DOHH2 (cell line): ENCODE data around the gene LRSAM1.

Source experiments
- H3F3A ChIP-seq: fragments of 200-600 bp; sonication (generic), shearing (Covaris generic); 2 replicates; pipeline ENCODE4 v1.6.0; 2016; ENCODE audit warnings: antibody characterized with exemption, mild to moderate bottlenecking; ENCODE audit not compliant: control insufficient read depth, insufficient read depth
- H3K27ac ChIP-seq: fragments of 200-600 bp; sonication (generic); 2 replicates; pipeline ENCODE4 v1.5.1; 2014; ENCODE audit warnings: low read depth, mild to moderate bottlenecking, low read length, moderate library complexity
- H3K27me3 ChIP-seq: fragments of 200-600 bp; sonication (generic); 2 replicates; pipeline ENCODE4 v1.6.1; 2014; ENCODE audit warnings: mild to moderate bottlenecking, low read length, mixed read lengths; ENCODE audit not compliant: control insufficient read depth
- H3K36me3 ChIP-seq: fragments of 200-600 bp; sonication (generic); 2 replicates; pipeline ENCODE4 v1.6.1; 2014; ENCODE audit warnings: mild to moderate bottlenecking, low read length, moderate library complexity, mixed read lengths; ENCODE audit not compliant: control insufficient read depth
- H3K4me1 ChIP-seq: fragments of 200-600 bp; sonication (generic); 2 replicates; pipeline ENCODE4 v1.6.1; 2014; ENCODE audit warnings: mild to moderate bottlenecking, low read length, mixed read lengths; ENCODE audit not compliant: control insufficient read depth
- H3K4me2 ChIP-seq: fragments of 200-600 bp; sonication (generic); 2 replicates; pipeline ENCODE4 v1.6.0; 2014; ENCODE audit warnings: mild to moderate bottlenecking, low read length, moderate library complexity
- H3K4me3 ChIP-seq: fragments of 200-600 bp; sonication (generic); 2 replicates; pipeline ENCODE4 v1.5.1; 2014; ENCODE audit warnings: mild to moderate bottlenecking, low read length, mixed read lengths
- H3K79me2 ChIP-seq: fragments of 200-600 bp; sonication (generic); 2 replicates; pipeline ENCODE4 v1.6.1; 2014; ENCODE audit warnings: mild to moderate bottlenecking, low read length, mixed read lengths; ENCODE audit not compliant: control insufficient read depth
- H3K9me2 ChIP-seq: fragments of 200-600 bp; sonication (generic); replicated peaks from 2 replicates; pipeline ENCODE4 v1.6.1; 2014; ENCODE audit warnings: mild to moderate bottlenecking, low read length, mixed read lengths; ENCODE audit not compliant: control insufficient read depth
- H3K9me3 ChIP-seq: fragments of 200-600 bp; sonication (generic); 2 replicates; pipeline ENCODE4 v1.6.1; 2014; ENCODE audit warnings: antibody characterized with exemption, low read length, mixed read lengths; ENCODE audit not compliant: control insufficient read depth, insufficient read depth
- H4K20me1 ChIP-seq: fragments of 200-600 bp; sonication (generic); 2 replicates; pipeline ENCODE4 v1.6.0; 2014; ENCODE audit warnings: low read depth, mild to moderate bottlenecking, antibody characterized with exemption, low read length, moderate library complexity; ENCODE audit not compliant: control insufficient read depth, insufficient read depth
- EZH2phosphoT487 ChIP-seq: fragments of 200-600 bp; sonication (generic); IDR thresholded peaks from 2 replicates; pipeline ENCODE4 v1.6.1; 2017; ENCODE audit warnings: borderline replicate concordance, mild to moderate bottlenecking, antibody characterized with exemption, low read length, moderate library complexity, mixed read lengths
- TF ChIP-seq, protein P1 (sequence below): fragments of 200-600 bp; sonication (generic); IDR thresholded peaks from one replicate; pipeline ENCODE4 v1.5.1; 2014; ENCODE audit warnings: antibody characterized with exemption, mild to moderate bottlenecking, low read depth, low read length; ENCODE audit not compliant: poor library complexity, severe bottlenecking

LRSAM1 gene

GRCh38 chr9:127506117-127506813 lies 55.0 kb downstream of the LRSAM1 start:
- no peaks in the 10 kb centered on the region for H3K4me1 ChIP-seq
- no peak overlapping the region for H3K4me2 ChIP-seq
- no peaks in the 10 kb centered on the region for H3K36me3 ChIP-seq
- H3K4me3 ChIP-seq: no peak overlapping the region
- no peaks in the 10 kb centered on the region for H4K20me1 ChIP-seq
- no peaks in the 10 kb centered on the region for H3K79me2 ChIP-seq
- no peaks in the 10 kb centered on the region for H3K9me2 ChIP-seq
- H3F3A ChIP-seq: no peaks in the 10 kb centered on the region
- H3K27me3 ChIP-seq: no peaks in the 10 kb centered on the region
- TF ChIP-seq EZH2phosphoT487: no peak
- TF ChIP-seq, protein P1, sequence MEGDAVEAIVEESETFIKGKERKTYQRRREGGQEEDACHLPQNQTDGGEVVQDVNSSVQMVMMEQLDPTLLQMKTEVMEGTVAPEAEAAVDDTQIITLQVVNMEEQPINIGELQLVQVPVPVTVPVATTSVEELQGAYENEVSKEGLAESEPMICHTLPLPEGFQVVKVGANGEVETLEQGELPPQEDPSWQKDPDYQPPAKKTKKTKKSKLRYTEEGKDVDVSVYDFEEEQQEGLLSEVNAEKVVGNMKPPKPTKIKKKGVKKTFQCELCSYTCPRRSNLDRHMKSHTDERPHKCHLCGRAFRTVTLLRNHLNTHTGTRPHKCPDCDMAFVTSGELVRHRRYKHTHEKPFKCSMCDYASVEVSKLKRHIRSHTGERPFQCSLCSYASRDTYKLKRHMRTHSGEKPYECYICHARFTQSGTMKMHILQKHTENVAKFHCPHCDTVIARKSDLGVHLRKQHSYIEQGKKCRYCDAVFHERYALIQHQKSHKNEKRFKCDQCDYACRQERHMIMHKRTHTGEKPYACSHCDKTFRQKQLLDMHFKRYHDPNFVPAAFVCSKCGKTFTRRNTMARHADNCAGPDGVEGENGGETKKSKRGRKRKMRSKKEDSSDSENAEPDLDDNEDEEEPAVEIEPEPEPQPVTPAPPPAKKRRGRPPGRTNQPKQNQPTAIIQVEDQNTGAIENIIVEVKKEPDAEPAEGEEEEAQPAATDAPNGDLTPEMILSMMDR: no peak
- H3K9me3 ChIP-seq: no peaks in the 10 kb centered on the region
- no peak overlapping the region for H3K27ac ChIP-seq

- Histone ChIP-seq H3K27me3 (no peaks in the 10 kb centered on the region), H3K4me2 (no peak overlapping the region), H3K36me3 (no peaks in the 10 kb centered on the region), H3K4me3 (no peak overlapping the region), H3K27ac (no peak overlapping the region), H3K9me2 (no peaks in the 10 kb centered on the region), H3K79me2 (no peaks in the 10 kb centered on the region), H3K4me1 (no peaks in the 10 kb centered on the region), H3K9me3 (no peaks in the 10 kb centered on the region), H4K20me1 (no peaks in the 10 kb centered on the region), H3F3A (no peaks in the 10 kb centered on the region)
- TF ChIP-seq, protein P1: no peak
- no peak for TF ChIP-seq EZH2phosphoT487
Measured at GRCh38 chr9:127506814-127507750, 55.8 kb downstream of the LRSAM1 start.

DNA sequence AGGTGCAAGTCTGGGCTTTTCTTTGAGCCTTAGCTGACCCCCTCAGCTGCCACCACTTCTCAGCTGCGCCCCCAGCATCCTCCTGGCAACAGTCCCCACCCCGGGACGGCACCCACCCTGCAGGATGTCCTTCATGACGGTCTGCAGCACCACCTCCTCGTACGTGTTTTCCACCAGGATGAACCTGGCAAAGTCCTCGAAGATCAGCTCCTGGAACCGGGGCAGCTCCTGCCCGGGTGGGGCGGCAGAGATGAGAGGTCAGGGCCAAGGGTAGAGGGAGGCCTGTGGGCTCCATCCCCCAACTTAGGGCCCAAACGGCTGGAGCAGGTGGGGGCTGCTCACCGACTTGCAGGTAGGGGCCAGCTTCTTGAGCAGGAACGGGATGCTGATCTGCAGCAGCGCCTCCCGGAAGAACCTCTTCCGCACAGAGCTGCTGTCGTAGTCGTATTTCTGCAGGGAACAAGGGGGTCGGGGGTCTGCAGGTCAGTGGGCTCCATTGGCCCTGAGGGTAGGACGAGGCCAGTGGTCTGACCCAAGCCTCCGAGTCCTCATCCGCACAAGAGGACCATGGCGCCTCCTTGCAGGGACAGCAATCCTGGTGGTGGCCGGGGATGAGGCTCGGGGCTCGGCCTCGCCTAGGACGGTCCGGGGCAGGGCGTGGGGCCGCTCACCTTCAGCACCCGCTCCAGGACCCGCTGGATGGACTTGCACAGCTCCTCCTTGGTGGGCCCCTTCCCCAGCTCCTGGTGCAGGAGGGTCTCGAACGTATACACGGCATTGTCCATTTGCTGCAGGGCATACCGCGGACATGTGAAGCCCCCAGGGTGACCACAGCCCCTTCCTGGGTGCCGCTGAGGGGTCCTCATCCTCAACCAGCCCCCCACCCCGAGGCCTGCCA lies 56.7 kb downstream of the LRSAM1 start:
- no peak overlapping the region for H3K4me2 ChIP-seq
- H3K9me2 ChIP-seq: no peaks in the 10 kb centered on the region
- TF ChIP-seq EZH2phosphoT487: no peak
- TF ChIP-seq, protein P1: no peak
- no peaks in the 10 kb centered on the region for H4K20me1 ChIP-seq
- H3K36me3 ChIP-seq: no peaks in the 10 kb centered on the region
- no peak overlapping the region for H3K4me3 ChIP-seq
- H3K27me3 ChIP-seq: no peaks in the 10 kb centered on the region
- no peak overlapping the region for H3K27ac ChIP-seq
- H3F3A ChIP-seq: no peaks in the 10 kb centered on the region
- H3K4me1 ChIP-seq: no peaks in the 10 kb centered on the region
- no peaks in the 10 kb centered on the region for H3K9me3 ChIP-seq
- no peaks in the 10 kb centered on the region for H3K79me2 ChIP-seq
